Measurements from ENCODE around the gene ING5. TPM values are rescaled to one million over a fixed set of nuclear protein-coding genes. Genes with fewer than 3 reads are reported as not detected.

The ING5 gene
- total and polyA plus RNA-seq, 2 donors (not counting 3 experiments of a cell fraction or from before 2014, with no cell fraction given): 24.5 to 33.4 TPM

DNA sequence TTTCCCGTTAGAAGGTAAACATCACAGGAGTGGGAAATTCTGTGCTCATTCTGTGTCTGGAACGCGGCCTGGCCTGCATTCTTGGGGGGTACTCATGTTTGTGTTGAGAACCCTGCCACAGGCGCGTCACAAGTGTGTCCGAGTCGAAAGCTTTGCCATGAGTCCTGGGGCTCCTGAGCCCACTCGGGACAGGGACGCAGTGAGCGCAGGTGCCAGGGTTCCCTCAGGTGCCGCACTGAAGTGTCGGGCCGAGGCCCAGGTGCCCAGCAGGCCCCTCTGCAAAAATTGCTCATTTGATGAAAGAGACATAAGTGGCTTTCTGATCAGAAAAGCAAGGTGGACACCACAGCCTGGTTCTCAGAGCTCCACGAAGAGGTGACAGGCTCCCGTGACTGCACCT, 37.3 kb downstream of the ING5 start:
- TF ChIP-seq, protein P1, sequence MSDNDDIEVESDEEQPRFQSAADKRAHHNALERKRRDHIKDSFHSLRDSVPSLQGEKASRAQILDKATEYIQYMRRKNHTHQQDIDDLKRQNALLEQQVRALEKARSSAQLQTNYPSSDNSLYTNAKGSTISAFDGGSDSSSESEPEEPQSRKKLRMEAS (IDR thresholded peaks at IDR 0.05; ENCODE audit: insufficient read depth, insufficient read length): no peak
- TF ChIP-seq JUN (IDR thresholded peaks at IDR 0.05; ENCODE audit: borderline replicate concordance, insufficient read depth, insufficient read length, low read depth) (no peak), GATA2 (IDR thresholded peaks at IDR 0.05; ENCODE audit: insufficient read depth, insufficient read length, low read depth, low read length) (no peak), FOS (IDR thresholded peaks at IDR 0.05; ENCODE audit: borderline replicate concordance, insufficient read depth, low read length) (no peak), MYC (IDR thresholded peaks at IDR 0.05; ENCODE audit: low read depth, low read length) (no peak), POLR2A (IDR thresholded peaks at IDR 0.05; ENCODE audit: low read depth, low read length) (no peak), EZH2 (IDR thresholded peaks at IDR 0.05; ENCODE audit: borderline replicate concordance, low read depth, low read length, severe bottlenecking) (no peak), POLR2AphosphoS5 (IDR thresholded peaks at IDR 0.05; ENCODE audit: insufficient read depth, low read depth, low read length) (no peak)
- TF ChIP-seq, protein P2, sequence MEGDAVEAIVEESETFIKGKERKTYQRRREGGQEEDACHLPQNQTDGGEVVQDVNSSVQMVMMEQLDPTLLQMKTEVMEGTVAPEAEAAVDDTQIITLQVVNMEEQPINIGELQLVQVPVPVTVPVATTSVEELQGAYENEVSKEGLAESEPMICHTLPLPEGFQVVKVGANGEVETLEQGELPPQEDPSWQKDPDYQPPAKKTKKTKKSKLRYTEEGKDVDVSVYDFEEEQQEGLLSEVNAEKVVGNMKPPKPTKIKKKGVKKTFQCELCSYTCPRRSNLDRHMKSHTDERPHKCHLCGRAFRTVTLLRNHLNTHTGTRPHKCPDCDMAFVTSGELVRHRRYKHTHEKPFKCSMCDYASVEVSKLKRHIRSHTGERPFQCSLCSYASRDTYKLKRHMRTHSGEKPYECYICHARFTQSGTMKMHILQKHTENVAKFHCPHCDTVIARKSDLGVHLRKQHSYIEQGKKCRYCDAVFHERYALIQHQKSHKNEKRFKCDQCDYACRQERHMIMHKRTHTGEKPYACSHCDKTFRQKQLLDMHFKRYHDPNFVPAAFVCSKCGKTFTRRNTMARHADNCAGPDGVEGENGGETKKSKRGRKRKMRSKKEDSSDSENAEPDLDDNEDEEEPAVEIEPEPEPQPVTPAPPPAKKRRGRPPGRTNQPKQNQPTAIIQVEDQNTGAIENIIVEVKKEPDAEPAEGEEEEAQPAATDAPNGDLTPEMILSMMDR (IDR thresholded peaks at IDR 0.05; ENCODE audit: extremely low read depth in 1 of 2, insufficient read depth in 1 of 2, low read depth in 1 of 2, low read length in 2 of 2): no peak
- FAIRE-seq: no peak

More for the DNA sequence above, 37.3 kb downstream of the ING5 start:
- DNase-seq (ENCODE audit: low read depth, low spot score): no peak
- Histone ChIP-seq H3K36me3 (ENCODE audit: control insufficient read depth in 2 of 2, extremely low read depth in 1 of 2, insufficient read depth in 2 of 2, low read length in 2 of 2) (peaks cover 2 to 7% of the 10 kb centered on the region in 2 experiments), H2AFZ (ENCODE audit: low read depth, low read length) (no peak overlapping the region), H3K4me2 (ENCODE audit: insufficient read depth, low read length) (no peak overlapping the region), H3K4me3 (replicated peaks in 1 of 3; ENCODE audit: insufficient read depth in 1 of 3, low read depth in 1 of 3, low read length in 3 of 3) (no peak overlapping the region), H3K9me3 (replicated peaks; ENCODE audit: control insufficient read depth, insufficient read depth, low read length) (no peaks in the 10 kb centered on the region), H3K4me1 (ENCODE audit: control insufficient read depth, extremely low read depth, insufficient read depth, low read length) (peaks cover 10% of the 10 kb centered on the region), H3K9me1 (replicated peaks; ENCODE audit: control insufficient read depth, extremely low read depth, insufficient read depth, low read length) (no peaks in the 10 kb centered on the region), H3K9ac (replicated peaks; ENCODE audit: extremely low read depth, insufficient read depth, low read length) (no peak overlapping the region), H3K79me2 (ENCODE audit: control insufficient read depth, insufficient read depth, low read length) (no peaks in the 10 kb centered on the region), H3K27ac (ENCODE audit: insufficient read depth, low read depth, low read length) (no peak overlapping the region), H3K27me3 (ENCODE audit: control insufficient read depth in 2 of 2, insufficient read depth in 2 of 2, low read length in 2 of 2) (no peaks in the 10 kb centered on the region), H4K20me1 (replicated peaks; ENCODE audit: control insufficient read depth, extremely low read depth, insufficient read depth, low read length) (no peaks in the 10 kb centered on the region)
- no TSS peak for BruUV-seq (replicated peaks)
- ChIA-PET POLR2A (no interaction called here), CTCF (interaction anchor here (1.1 to 1.2 kb wide), 2 partner anchors 129 to 139 kb away, joined by 3 read pairs; no protein-coding TSS in a partner anchor)
- dilution Hi-C loops (cut with MboI; ENCODE audit: extremely low pct_ligation_motif_present, low sequenced_read_pairs): no loop called here
- intact Hi-C loops (cut with micrococcal nuclease): loop anchor here (5.0 kb wide), 1 partner anchor 382 kb away; the partner anchor contains the start of gene FARP2

Measured in endothelial cell of umbilical vein (primary cell).